GM15510 (cell line): Measurements from ENCODE around the gene PDLIM1.

Experiments used
- POLR2A ChIP-seq: IDR thresholded peaks from 3 replicates; pipeline ENCODE4 v1.6.1; 2011; ENCODE audit warnings: borderline replicate concordance; ENCODE audit not compliant: insufficient read length; ENCODE audit errors: extremely low read depth

Gene PDLIM1

GRCh38 chr10:95267251-95267650, 23.6 kb downstream of the PDLIM1 start:
- no peak for TF ChIP-seq POLR2A

GRCh38 chr10:95266674-95267095, 24.1 kb downstream of the PDLIM1 start:
- TF ChIP-seq POLR2A = no peak

- TF ChIP-seq POLR2A = no peak
Measured at GRCh38 chr10:95265572-95265971, 25.2 kb downstream of the PDLIM1 start.

- no peak for TF ChIP-seq POLR2A
Measured at GRCh38 chr10:95264227-95265051, 26.4 kb downstream of the PDLIM1 start.

GRCh38 chr10:95263864-95264226, 27.0 kb downstream of the PDLIM1 start:
- TF ChIP-seq POLR2A = no peak

- no peak for TF ChIP-seq POLR2A
Measured at GRCh38 chr10:95262763-95263518, 27.9 kb downstream of the PDLIM1 start.

- no peak for TF ChIP-seq POLR2A
Measured at GRCh38 chr10:95261926-95262325, 28.9 kb downstream of the PDLIM1 start.

GRCh38 chr10:95260909-95261552, 29.8 kb downstream of the PDLIM1 start:
- TF ChIP-seq POLR2A = no peak

GRCh38 chr10:95260397-95260881, 30.4 kb downstream of the PDLIM1 start:
- no peak for TF ChIP-seq POLR2A

- TF ChIP-seq POLR2A = no peak
Measured at GRCh38 chr10:95257849-95258248, 33.0 kb downstream of the PDLIM1 start.

GRCh38 chr10:95256268-95256667, 34.5 kb downstream of the PDLIM1 start:
- TF ChIP-seq POLR2A = no peak

GRCh38 chr10:95254629-95255028, 36.2 kb downstream of the PDLIM1 start:
- no peak for TF ChIP-seq POLR2A

GRCh38 chr10:95253686-95254085, 37.1 kb downstream of the PDLIM1 start:
- no peak for TF ChIP-seq POLR2A

GRCh38 chr10:95253007-95253406, 37.8 kb downstream of the PDLIM1 start:
- TF ChIP-seq POLR2A = no peak

- TF ChIP-seq POLR2A = no peak
Measured at GRCh38 chr10:95250856-95251255, 39.9 kb downstream of the PDLIM1 start.
